ENCODE measurements around the gene PLK3. TPM values are rescaled to one million over a fixed set of nuclear protein-coding genes. Genes with fewer than 3 reads are reported as not detected.
A peak's percentile ranks its signal among the peaks of the same experiment; 100 is the strongest.

The PLK3 gene
- polyA plus RNA-seq, 1 experiment: 45.9 TPM

- no peaks in the 10 kb centered on the region for H3K27me3 ChIP-seq (ENCODE audit: control insufficient read depth, insufficient read depth, low read length)
- DNase-seq (ENCODE audit: low read depth): no peak
- H3K36me3 ChIP-seq (ENCODE audit: control insufficient read depth, insufficient read depth, low read length): peaks cover 25% of the 10 kb centered on the region
- H3K4me3 ChIP-seq (ENCODE audit: low read depth, low read length): no peak overlapping the region
- ChIA-PET POLR2A (no interaction called here), CTCF (interaction anchor here (1.0 to 4.1 kb wide), 3 partner anchors 8 to 47 kb away, joined by 3 to 15 read pairs (median 4); partner anchors contain the start of gene RNU5D-1)
- TF ChIP-seq CTCF (IDR thresholded peaks at IDR 0.05; ENCODE audit: insufficient read depth, low read depth, low read length): no peak
Measured at GRCh38 chr1:44777969-44778635, 22.1 kb upstream of the PLK3 start.

- peaks cover 25% of the 10 kb centered on the region for H3K36me3 ChIP-seq (ENCODE audit: control insufficient read depth, insufficient read depth, low read length)
- no peak overlapping the region for H3K4me3 ChIP-seq (ENCODE audit: low read depth, low read length)
- CTCF ChIA-PET: interaction anchor here (1.0 kb wide), 1 partner anchor 8 kb away, joined by 4 read pairs; no protein-coding TSS in a partner anchor
- no peak for TF ChIP-seq CTCF (IDR thresholded peaks at IDR 0.05; ENCODE audit: insufficient read depth, low read depth, low read length)
- POLR2A ChIA-PET: no interaction called here
- no peak for DNase-seq (ENCODE audit: low read depth)
- H3K27me3 ChIP-seq (ENCODE audit: control insufficient read depth, insufficient read depth, low read length): no peaks in the 10 kb centered on the region
Measured at GRCh38 chr1:44778705-44779576, 21.2 kb upstream of the PLK3 start.

- Histone ChIP-seq H3K36me3 (ENCODE audit: control insufficient read depth, insufficient read depth, low read length) (peaks cover 25% of the 10 kb centered on the region), H3K4me3 (ENCODE audit: low read depth, low read length) (no peak overlapping the region), H3K27me3 (ENCODE audit: control insufficient read depth, insufficient read depth, low read length) (no peaks in the 10 kb centered on the region)
- POLR2A ChIA-PET: no interaction called here
- DNase-seq (ENCODE audit: low read depth): no peak
- CTCF ChIA-PET: interaction anchor here (1.1 kb wide), 1 partner anchor 12 kb away, joined by 5 read pairs; no protein-coding TSS in a partner anchor
- no peak for TF ChIP-seq CTCF (IDR thresholded peaks at IDR 0.05; ENCODE audit: insufficient read depth, low read depth, low read length)
Measured at GRCh38 chr1:44780583-44781121, 19.5 kb upstream of the PLK3 start.

- CTCF ChIA-PET: interaction anchor here (0.7 to 3.4 kb wide), 4 partner anchors 9 to 231 kb away, joined by 3 to 10 read pairs (median 5); no protein-coding TSS in a partner anchor
- DNase-seq (ENCODE audit: low read depth): no peak
Measured at GRCh38 chr1:44783697-44784093, 16.5 kb upstream of the PLK3 start.

More at GRCh38 chr1:44783697-44784093, 16.5 kb upstream of the PLK3 start:
- POLR2A ChIA-PET: interaction anchor here (1.2 kb wide), 1 partner anchor 36 kb away, joined by 4 read pairs; no protein-coding TSS in a partner anchor
- peaks cover 11% of the 10 kb centered on the region for H3K36me3 ChIP-seq (ENCODE audit: control insufficient read depth, insufficient read depth, low read length)
- no peaks in the 10 kb centered on the region for H3K27me3 ChIP-seq (ENCODE audit: control insufficient read depth, insufficient read depth, low read length)
- H3K4me3 ChIP-seq (ENCODE audit: low read depth, low read length): peak overlapping the region; percentile 24
- no peak for TF ChIP-seq CTCF (IDR thresholded peaks at IDR 0.05; ENCODE audit: insufficient read depth, low read depth, low read length)
